OCI-LY3 (cell line): ENCODE results near the gene OAF.

Experiments
- H2AFZ ChIP-seq: fragments of 200-600, 300-600 bp; shearing (Covaris generic); 2 replicates; pipeline ENCODE4 v1.6.0; 2014; ENCODE audit warnings: antibody characterized with exemption, low read depth, low read length
- H3K27ac ChIP-seq: fragments of 200-600, 300-600 bp; sonication (generic); 2 replicates; pipeline ENCODE4 v1.5.1; 2014; ENCODE audit warnings: mild to moderate bottlenecking, low read length, moderate library complexity, mixed read lengths
- H3K27me3 ChIP-seq: fragments of 200-600, 300-600 bp; sonication (generic); 2 replicates; pipeline ENCODE4 v1.6.1; 2014; ENCODE audit warnings: low read depth, low read length, mixed read lengths
- H3K36me3 ChIP-seq: fragments of 200-600, 300-600 bp; sonication (generic); replicated peaks from 2 replicates; pipeline ENCODE3; 2014; ENCODE audit warnings: low read depth, low read length, mixed read lengths
- H3K4me1 ChIP-seq: fragments of 300-600, 200-600 bp; sonication (generic); 2 replicates; pipeline ENCODE4 v1.6.1; 2014; ENCODE audit warnings: low read length, mixed read lengths
- H3K4me2 ChIP-seq: fragments of 200-600, 300-600 bp; sonication (generic); 2 replicates; pipeline ENCODE4 v1.6.1; 2014; ENCODE audit warnings: low read length, mixed read lengths
- H3K4me3 ChIP-seq: fragments of 300-600, 200-600 bp; sonication (generic); 2 replicates; pipeline ENCODE4 v1.5.1; 2014; ENCODE audit warnings: antibody characterized with exemption, mild to moderate bottlenecking, low read length, moderate library complexity
- H3K79me2 ChIP-seq: fragments of 300-600, 200-600 bp; shearing (Covaris generic); 2 replicates; pipeline ENCODE4 v1.6.1; 2014; ENCODE audit warnings: mild to moderate bottlenecking, low read length, mixed read lengths
- H3K9ac ChIP-seq: fragments of 300-600, 200-600 bp; shearing (Covaris generic); 2 replicates; pipeline ENCODE4 v1.6.0; 2014; ENCODE audit warnings: mild to moderate bottlenecking, low read length, moderate library complexity
- H3K9me3 ChIP-seq: fragments of 200-600, 300-600 bp; shearing (Covaris generic); 2 replicates; pipeline ENCODE4 v1.6.1; 2014; ENCODE audit warnings: low read length, mixed read lengths; ENCODE audit not compliant: insufficient read depth
- H4K20me1 ChIP-seq: fragments of 200-600, 300-600 bp; sonication (generic); 2 replicates; pipeline ENCODE4 v1.6.1; 2016; ENCODE audit warnings: low read length, mixed read lengths; ENCODE audit not compliant: insufficient read depth
- EZH2phosphoT487 ChIP-seq: fragments of 200-600 bp; shearing (Covaris generic); IDR thresholded peaks from 2 replicates; pipeline ENCODE4 v1.6.1; 2018; ENCODE audit warnings: antibody characterized with exemption, mixed run types, low read depth
- TF ChIP-seq, protein P1 (sequence below): fragments of 200-600, 300-600 bp; sonication (generic); IDR thresholded peaks from 2 replicates; pipeline ENCODE4 v1.5.1; 2014; ENCODE audit warnings: antibody characterized with exemption, low read length, low read depth

The OAF gene

DNA sequence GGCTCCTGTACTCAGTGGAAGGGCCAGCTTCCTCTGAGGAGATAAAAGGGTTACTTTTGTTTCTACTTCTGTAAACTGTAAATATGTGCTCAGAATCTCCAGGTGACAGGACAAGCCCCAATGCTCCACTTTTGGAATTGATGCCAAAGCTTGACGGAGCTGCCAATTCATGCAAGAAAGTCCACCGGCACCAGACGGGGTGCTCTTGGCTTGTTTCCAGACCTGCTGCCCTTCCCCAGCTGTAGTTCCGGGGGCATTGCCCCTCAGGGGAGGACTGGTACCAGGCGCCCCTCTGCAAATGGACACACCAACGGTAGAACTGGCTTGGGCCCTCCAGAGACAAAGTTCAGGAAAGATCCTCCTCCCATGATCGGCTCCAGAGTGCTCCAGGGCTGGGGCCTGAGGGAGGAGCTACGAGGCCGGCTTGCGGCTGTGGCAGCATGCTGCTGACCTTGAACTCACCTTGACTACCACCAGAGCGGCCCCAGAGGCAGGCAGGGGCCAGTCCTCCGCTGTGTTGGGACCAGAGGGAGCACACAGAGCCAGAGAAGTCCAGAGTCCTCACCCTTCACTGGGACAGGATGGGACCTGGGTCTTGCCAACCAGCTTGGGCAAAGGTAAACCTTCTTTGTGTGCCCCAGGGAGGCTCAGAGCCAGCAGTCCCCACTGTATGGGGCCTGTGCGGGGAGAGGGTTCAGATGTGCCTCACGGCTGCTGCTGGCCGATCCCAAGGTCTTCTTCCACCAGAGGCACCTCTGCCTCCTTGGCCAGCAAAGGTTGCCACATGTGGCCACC is 17.8 kb upstream of the OAF start:
- Histone ChIP-seq H3K9me3 (no peaks in the 10 kb centered on the region), H2AFZ (no peak overlapping the region), H3K27me3 (peaks cover 27% of the 10 kb centered on the region; the same call in 1 of the 2 replicates), H3K27ac (no peak overlapping the region), H3K4me2 (no peak overlapping the region), H3K4me1 (no peaks in the 10 kb centered on the region), H3K79me2 (no peaks in the 10 kb centered on the region), H3K9ac (no peak overlapping the region), H3K4me3 (no peak overlapping the region), H3K36me3 (no peaks in the 10 kb centered on the region), H4K20me1 (no peaks in the 10 kb centered on the region)
- TF ChIP-seq EZH2phosphoT487, result no peak
- TF ChIP-seq, protein P1, sequence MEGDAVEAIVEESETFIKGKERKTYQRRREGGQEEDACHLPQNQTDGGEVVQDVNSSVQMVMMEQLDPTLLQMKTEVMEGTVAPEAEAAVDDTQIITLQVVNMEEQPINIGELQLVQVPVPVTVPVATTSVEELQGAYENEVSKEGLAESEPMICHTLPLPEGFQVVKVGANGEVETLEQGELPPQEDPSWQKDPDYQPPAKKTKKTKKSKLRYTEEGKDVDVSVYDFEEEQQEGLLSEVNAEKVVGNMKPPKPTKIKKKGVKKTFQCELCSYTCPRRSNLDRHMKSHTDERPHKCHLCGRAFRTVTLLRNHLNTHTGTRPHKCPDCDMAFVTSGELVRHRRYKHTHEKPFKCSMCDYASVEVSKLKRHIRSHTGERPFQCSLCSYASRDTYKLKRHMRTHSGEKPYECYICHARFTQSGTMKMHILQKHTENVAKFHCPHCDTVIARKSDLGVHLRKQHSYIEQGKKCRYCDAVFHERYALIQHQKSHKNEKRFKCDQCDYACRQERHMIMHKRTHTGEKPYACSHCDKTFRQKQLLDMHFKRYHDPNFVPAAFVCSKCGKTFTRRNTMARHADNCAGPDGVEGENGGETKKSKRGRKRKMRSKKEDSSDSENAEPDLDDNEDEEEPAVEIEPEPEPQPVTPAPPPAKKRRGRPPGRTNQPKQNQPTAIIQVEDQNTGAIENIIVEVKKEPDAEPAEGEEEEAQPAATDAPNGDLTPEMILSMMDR, result no peak

DNA sequence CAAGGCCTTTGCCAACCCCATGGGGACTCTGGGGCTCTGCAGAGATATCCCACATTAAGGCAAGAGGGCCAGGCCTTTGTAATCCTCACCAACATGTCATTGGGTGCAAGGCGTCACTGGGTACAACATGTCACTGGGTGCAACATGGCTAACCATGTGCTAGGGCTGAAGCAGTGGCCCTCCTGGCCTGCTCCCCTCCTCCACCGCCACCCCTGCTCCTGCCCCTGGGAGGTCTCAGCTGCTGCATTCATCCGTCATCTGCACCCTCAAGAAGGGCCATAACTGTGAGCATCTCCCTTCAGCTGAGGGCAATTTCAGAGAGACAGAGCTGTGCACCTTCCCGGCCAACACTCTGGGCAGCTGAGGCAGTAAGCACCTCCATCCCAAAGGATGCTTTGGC is 16.7 kb upstream of the OAF start:
- no peak overlapping the region for H3K9ac ChIP-seq
- no peak overlapping the region for H3K4me3 ChIP-seq
- no peaks in the 10 kb centered on the region for H3K36me3 ChIP-seq
- no peak overlapping the region for H3K27ac ChIP-seq
- no peaks in the 10 kb centered on the region for H3K9me3 ChIP-seq
- no peak overlapping the region for H2AFZ ChIP-seq
- no peaks in the 10 kb centered on the region for H3K4me1 ChIP-seq
- TF ChIP-seq, protein P1, result no peak
- TF ChIP-seq EZH2phosphoT487, result no peak
- no peaks in the 10 kb centered on the region for H4K20me1 ChIP-seq
- H3K4me2 ChIP-seq, result no peak overlapping the region
- peaks cover 27% of the 10 kb centered on the region; the same call in 1 of the 2 replicates for H3K27me3 ChIP-seq
- H3K79me2 ChIP-seq, result no peaks in the 10 kb centered on the region

DNA sequence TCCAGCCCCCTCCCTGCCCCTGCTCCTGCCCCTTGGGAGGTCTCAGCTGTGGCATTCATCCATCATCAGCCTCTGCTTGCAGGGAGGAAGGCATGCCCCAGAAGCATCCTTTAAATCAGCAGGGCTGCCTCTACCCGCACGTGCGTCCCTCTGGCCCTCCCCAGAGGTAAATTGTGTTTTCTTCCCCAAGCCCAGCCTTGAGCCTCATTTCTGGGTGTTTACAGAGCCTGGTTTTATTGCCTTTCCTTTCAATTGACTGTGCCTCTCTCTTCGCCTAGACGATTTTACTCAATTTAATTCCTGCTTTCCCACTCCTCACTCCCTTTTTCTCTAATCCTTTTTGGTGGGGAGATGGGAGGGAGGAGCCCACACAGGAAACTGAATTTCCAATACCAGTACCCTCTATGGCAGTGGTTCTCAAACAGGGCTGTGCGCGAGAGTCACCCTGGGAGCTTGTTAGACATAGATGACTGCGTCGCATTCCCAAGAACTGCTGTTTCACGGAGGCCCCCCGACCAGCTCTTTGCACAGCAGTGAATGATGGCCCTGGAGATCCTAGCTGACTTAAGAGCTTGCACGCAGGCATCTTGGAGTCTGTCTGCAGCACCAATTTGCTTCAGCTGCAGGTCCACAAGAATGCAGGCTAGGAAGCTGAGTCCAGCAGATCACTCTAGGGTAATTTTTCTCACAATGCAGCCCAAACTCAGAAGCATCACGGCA is 15.1 kb upstream of the OAF start:
- Histone ChIP-seq H3K27ac (no peak overlapping the region), H3K27me3 (peaks cover 34% of the 10 kb centered on the region; the same call in 1 of the 2 replicates), H3K9ac (no peak overlapping the region), H4K20me1 (no peaks in the 10 kb centered on the region), H2AFZ (no peak overlapping the region), H3K4me1 (no peaks in the 10 kb centered on the region), H3K4me2 (no peak overlapping the region), H3K79me2 (no peaks in the 10 kb centered on the region), H3K4me3 (no peak overlapping the region), H3K9me3 (no peaks in the 10 kb centered on the region), H3K36me3 (no peaks in the 10 kb centered on the region)
- TF ChIP-seq, protein P1, result no peak
- no peak for TF ChIP-seq EZH2phosphoT487

DNA sequence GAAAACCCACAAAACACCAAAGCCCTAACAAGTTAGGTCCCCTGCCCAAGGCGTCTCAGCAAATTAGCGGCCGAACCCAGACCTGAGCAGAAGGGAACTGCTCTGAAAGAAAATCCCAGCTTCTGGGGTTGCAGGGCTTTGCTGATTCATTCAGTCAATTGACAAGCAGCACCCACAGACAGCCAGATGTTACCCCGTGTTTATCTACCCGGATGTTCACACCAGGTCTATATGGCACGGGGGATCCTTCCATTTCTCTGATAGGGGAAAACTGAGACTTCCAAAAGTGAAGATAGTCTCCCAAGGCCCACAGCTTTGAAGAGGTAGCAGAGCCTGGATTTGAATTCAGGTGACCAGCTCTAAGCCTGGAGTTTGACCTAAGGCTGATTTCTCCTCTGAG is 14.0 kb upstream of the OAF start:
- Histone ChIP-seq H3K36me3 (no peaks in the 10 kb centered on the region), H2AFZ (no peak overlapping the region), H3K79me2 (no peaks in the 10 kb centered on the region), H3K4me2 (no peak overlapping the region), H3K9me3 (no peaks in the 10 kb centered on the region), H3K27me3 (peaks cover 42% of the 10 kb centered on the region), H3K9ac (no peak overlapping the region), H3K27ac (no peak overlapping the region), H3K4me3 (no peak overlapping the region), H3K4me1 (no peaks in the 10 kb centered on the region), H4K20me1 (no peaks in the 10 kb centered on the region)
- TF ChIP-seq, protein P1, result no peak
- TF ChIP-seq EZH2phosphoT487, result no peak
